ENCODE measurements around the gene TMIGD3. TPM values are rescaled to one million over a fixed set of nuclear protein-coding genes. Genes with fewer than 3 reads are reported as not detected.

Gene TMIGD3
- total RNA-seq, 1 donor from 2014 or later, result not detected

DNA sequence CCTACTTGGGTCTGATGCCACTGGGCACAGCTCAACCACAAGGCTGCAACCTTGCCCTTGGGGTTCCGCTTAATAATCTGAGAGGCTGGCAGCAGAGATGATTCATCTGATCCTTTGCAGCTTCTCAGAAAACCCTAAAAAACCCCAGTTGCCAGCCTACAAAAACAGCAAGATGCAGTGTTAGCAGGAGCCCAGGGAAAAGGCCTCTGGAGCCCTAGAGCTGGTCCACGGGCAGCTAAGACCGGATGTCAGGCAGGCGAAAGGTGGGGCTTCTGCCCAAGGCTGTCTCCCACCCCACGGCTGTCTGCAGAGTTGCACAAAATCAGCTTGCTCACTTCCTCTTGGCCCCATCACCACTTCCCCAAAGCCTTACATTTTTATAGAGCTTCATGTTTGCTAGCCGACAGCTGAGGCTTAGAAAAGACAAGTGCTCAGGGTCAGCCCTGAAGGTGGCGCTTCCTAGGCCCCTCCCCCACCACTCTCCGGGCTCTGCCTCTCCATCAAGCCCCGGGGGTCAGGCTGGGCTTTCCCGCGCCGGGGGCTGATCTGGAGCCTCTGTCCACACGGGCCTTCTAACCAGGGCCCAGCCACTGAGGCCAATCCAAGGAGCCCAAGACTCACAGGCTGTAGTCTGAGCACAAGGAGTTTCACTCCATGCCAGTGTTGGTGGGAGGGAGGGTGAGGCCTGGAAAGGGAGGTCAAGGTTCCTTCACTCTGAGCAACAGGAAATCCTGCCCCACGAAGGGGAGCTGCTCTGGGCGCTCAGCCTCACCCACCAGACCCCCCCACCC, 4.2 kb upstream of the TMIGD3 start:
- peak; percentile 67 for ATAC-seq

DNA sequence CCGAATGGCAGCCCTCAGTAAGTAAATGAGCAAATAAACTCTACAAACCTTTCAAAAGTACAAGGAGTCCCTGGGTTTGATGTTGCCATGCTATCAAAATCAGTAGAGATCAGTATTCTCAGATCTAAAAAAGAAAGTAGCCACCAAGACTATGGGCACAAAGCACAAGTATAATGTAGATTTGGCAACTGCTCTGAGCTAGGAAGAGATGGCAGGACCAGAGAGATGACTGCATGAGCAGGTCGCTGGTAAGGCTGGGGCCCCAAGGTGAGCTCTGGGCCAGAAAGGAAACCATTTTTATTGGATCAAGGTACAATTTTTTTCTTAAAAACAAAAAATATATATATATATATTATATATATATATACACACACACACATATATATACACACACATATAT, 3.1 kb upstream of the TMIGD3 start:
- no peak for ATAC-seq

- peak; percentile 19 for ATAC-seq
These were observed 2.2 kb upstream of the TMIGD3 start for GRCh38 chr1:111505641-111506119.

DNA sequence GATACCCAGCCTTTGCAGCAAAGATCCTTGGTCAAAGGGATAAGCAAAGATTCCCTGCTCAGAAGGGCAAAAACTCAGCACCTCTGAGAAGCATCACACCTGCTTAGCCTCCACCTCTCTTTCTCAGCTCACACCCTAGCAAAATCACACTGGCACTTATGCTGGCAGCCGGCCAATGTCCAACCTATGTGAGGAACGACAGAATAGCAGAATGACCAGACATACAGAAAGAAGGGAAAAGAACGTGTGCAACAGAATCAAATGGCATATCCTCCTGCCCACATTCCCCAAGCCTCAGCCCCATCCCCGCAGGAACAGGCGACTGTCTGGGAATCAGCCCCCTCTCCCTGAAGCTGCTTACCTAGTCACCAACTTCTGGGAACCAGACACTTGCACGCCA, 664 bp upstream of the TMIGD3 start:
- no peak for ATAC-seq

DNA sequence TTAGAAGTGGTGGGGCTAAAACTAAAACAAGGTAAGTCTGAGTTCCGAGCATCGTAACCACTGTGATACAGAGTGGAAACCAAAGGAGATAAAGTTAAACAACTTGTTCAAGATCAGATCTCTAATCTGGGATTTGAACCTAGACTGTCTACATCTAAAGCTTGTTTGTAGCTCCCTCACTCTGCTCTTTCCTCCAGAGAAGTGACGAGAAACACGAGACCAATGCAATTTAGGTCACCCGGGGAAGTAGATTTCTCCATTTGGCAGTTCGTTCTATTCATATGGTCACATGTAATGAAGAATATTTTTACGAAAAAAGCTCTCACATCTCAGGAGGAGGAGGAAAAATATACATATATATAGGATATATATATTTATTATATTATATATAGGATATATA, 1.8 kb downstream of the TMIGD3 start:
- ATAC-seq, result no peak

DNA sequence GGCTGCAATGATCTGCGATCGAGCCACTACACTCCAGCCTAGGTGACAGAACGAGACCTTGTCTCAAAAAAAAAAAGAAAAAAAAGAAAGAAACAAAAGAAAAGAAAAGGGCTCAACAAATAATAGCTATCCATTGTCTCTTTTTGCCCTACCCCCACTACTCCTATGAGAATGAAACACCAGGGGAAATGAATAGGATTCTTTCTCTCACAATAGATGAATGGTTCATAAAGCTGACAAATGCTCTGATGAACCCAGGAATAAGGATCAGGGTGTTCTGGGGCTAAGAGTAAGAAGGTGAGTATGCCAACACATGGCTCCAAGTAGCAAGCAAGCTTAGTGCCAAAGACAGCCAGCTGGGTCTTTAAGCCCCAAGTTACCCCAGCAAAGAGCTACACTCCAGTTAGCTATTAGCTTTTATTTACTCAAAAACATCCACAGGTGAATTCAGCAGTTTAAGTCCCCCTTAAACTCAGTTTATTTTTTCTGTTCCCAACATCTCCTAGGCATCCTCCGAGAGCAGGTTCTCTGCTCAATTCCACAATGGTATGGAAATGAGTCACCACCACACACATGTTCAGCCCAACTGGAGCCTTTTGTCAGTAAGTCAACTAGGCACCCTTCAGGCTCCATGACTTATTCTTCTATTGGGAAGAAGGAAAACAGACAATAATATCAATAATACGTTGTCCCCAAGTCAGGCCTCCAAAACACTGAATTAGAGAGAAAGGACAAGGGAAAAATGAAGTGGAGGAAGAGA, 4.2 kb downstream of the TMIGD3 start:
- ATAC-seq, result no peak

- ATAC-seq, result no peak
These were observed 5.8 kb downstream of the TMIGD3 start for GRCh38 chr1:111497592-111497991.

GRCh38 chr1:111496398-111496797, 7.0 kb downstream of the TMIGD3 start:
- ATAC-seq, result no peak

DNA sequence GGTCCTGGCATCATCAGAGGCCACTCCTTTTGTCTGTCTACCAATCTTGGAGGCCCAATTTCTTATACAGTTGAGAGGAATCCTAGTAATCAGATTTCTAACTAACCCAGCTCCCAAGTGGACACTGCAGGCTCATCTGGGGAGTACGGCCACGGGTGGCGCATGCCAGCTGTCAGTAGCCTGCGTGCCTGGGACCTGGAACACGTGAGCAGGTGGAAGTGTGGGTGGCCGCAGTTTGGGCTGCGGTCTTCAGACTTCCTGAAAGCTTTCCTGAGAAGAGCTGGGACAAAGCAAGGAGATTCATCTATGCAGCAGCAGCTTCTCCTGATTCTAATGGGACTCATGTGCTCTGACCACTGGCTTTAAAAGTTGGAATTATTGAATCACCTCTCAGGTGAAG, 12.4 kb downstream of the TMIGD3 start:
- ATAC-seq, result no peak

GRCh38 chr1:111490220-111490619, 13.2 kb downstream of the TMIGD3 start:
- ATAC-seq, result no peak

DNA sequence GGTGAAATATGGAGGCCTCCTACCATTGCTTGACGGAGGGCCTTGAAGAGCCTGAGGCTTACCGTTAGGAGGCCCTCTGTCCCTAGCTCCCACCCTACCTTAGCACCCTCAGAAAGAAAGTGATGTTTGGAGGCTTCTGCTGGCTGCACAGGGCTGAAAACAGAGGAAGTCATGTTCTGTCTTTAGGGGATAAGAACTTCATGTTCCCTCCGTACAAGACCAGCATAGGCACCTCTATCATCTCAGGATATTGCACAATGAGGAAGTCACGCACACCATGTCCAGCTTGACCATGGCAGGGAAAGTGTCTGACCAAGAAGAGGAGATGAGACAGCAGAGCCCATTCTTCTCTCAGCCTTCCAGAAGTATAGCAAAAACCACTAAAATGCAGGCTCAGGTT, 13.8 kb downstream of the TMIGD3 start:
- ATAC-seq, result no peak

GRCh38 chr1:111488669-111489068, 14.8 kb downstream of the TMIGD3 start:
- ATAC-seq, result no peak

DNA sequence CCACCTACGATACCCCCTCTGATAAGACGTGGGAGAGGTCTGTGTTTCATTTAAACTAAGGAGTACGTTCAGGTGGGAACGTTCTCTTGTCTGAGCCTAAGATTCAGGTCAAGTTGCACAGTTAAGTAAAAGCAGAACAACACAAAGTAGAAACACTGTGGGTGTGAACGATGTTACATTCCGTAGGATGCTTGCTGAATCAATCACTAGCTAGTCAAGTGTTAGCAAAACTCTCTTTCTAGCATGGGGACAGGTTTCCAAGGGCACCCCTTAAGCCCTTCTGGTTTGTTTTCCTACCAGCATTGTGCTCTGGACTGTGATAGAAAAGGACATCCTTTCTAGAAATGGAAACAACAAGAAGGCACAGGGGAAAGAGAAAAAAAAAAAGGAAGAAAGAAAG, 16.3 kb downstream of the TMIGD3 start:
- no peak for ATAC-seq

DNA sequence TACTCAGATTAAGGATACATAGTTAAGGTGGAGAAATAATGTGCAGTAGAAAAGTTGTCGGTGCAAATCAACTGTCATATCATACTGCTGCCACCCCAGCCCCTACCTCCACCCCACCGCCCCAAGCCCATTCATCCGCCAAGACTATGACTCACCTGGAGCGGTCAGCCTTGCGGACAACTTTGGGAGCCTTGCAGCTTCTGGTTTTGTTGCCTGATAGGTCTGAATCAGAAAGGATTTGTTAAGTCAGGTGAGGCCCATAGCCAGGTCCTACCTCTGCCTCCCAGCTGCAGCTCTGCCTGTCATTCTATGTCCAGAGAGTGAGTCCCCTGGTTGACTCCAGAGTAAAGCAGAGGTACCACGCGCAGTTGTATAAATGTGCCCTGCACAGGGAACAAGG, 17.0 kb downstream of the TMIGD3 start:
- no peak for ATAC-seq

- no peak for ATAC-seq
These were observed 18.9 kb downstream of the TMIGD3 start for GRCh38 chr1:111484391-111485026.

DNA sequence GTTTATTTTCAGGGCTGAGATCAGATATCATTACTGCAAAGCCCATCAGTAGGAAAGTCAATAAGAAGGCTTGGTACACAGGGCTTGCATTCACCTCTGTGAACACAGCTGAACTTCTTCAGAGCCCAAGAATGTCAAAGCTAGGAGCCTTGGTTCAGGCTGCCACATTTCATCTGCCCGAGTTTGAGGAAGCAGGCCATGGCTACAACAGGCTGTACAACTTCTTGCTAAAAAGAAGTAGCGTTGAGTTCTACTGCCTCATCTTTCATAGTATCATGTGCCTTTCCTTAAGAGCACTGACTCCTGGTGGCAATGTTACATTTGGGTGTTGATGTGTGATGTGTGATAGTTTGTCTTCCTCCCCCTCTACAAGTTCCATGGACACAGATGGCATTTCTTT, 19.6 kb downstream of the TMIGD3 start:
- ATAC-seq, result no peak

DNA sequence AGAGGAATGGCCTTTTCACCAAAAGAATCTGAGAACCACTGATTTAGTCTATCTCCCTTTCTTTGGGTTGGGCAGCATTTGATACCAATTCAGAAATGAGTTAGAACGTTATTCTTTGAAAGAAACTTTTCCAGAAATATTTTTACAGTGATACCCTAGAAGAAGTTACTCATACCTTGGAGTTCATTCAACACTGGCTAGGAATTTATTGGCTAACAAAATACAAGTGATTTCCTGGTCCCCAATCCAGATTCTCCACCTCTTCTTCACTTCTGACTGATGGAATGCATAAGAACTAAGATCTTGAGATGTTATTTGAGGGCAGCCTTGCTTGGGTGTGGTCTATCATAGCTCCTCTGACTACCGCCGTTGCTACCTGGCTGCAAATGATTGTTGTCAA, 20.3 kb downstream of the TMIGD3 start:
- no peak for ATAC-seq

- peak; percentile 83 for ATAC-seq
These were observed 21.8 kb downstream of the TMIGD3 start for GRCh38 chr1:111481387-111482221.

DNA sequence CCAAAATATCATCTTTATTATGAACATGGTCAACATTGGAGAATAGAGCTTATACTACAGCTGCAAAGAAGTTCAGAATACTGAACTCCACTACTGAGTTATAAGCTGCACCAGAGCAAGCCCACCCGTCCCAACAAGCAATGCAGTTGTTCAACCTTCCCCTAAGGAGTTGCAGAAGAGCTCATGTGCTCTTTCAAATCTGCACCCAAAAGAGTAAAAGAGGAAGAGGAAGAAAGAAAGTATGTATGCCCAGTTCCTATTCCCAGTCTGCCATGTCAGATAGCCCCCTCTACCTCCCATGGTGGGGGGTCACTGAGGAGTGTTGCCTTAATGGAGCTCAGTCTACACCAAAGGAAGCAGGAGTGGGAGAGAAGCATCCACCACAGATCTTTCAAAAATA, 22.8 kb downstream of the TMIGD3 start:
- ATAC-seq, result no peak

DNA sequence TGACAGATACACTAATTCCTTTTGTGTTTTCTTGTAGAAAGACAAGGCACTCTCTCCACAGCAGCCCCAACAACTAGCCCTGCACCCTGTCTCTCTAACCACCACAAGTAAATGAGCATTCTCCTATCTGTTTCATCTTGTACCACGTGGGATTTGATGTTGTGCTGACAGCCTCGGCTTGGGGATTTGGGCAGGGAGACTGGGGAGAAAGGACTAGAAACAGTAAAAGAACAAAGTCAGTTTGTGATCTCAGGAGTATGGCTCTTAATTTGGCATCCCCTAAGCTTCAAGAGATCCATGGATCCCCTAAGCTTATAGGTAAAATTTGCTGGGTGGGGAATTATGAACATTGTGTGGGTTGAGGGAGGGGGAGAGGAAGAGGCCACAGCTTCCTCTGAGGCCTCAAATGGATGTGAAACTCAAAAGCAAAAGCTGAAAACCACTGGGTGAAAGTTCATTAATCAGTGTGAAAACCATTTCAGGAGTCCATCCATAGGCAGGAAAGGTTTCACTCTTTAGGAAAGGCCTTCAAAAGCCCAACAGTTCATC, 26.6 kb downstream of the TMIGD3 start:
- peak; percentile 30 for ATAC-seq

DNA sequence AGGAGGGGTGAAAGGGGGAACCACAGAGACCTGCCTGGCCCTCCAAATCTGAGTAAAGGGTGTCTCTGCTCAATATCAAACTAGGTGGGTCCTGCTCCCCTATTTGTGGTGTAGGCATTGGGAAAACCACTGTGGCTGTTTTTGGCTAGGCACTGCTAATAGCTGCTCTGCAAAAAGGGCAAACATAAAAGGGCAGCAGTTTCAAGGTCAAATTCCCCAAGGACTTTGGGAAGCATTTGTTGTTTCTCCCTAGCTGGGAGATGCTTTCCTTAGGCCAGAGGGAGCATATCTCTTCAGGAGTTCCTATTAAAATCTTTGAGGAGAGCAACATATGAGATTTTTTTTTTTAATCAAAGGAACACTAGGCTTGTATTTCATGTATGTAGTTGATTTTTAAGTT, 27.2 kb downstream of the TMIGD3 start:
- ATAC-seq, result no peak

- ATAC-seq, result no peak
These were observed 27.7 kb downstream of the TMIGD3 start for GRCh38 chr1:111475701-111476100.
